OCI-LY1 (cell line): Measurements from ENCODE around the gene RNF144A.

ENCODE experiments used
- H2AFZ ChIP-seq: fragments of 200-600 bp; sonication (generic), shearing (Covaris generic); 2 replicates; pipeline ENCODE4 v1.6.0; 2014; ENCODE audit warnings: antibody characterized with exemption, mild to moderate bottlenecking, low read length
- H3F3A ChIP-seq: fragments of 200-600 bp; sonication (generic), shearing (Covaris generic); 2 replicates; pipeline ENCODE4 v1.6.0; 2014; ENCODE audit warnings: mild to moderate bottlenecking, antibody characterized with exemption, low read length, moderate library complexity; ENCODE audit not compliant: insufficient read depth
- H3K27ac ChIP-seq: fragments of 200-600 bp; sonication (generic); 2 replicates; pipeline ENCODE4 v1.5.1; 2014; ENCODE audit warnings: low read length, mixed run types, mild to moderate bottlenecking, low read depth; ENCODE audit not compliant: poor library complexity, severe bottlenecking
- H3K27me3 ChIP-seq: fragments of 200-600 bp; sonication (generic); 2 replicates; pipeline ENCODE4 v1.6.0; 2014; ENCODE audit warnings: antibody characterized with exemption, mild to moderate bottlenecking, low read length, moderate library complexity; ENCODE audit not compliant: insufficient read depth
- H3K36me3 ChIP-seq: fragments of 200-600 bp; sonication (generic); 2 replicates; pipeline ENCODE4 v1.6.1; 2014; ENCODE audit warnings: mild to moderate bottlenecking, antibody characterized with exemption, low read length, moderate library complexity, mixed read lengths; ENCODE audit not compliant: insufficient read depth
- H3K4me1 ChIP-seq: fragments of 200-600 bp; sonication (generic); 2 replicates; pipeline ENCODE4 v1.5.1; 2014; ENCODE audit warnings: mild to moderate bottlenecking, low read length, moderate library complexity; ENCODE audit not compliant: insufficient read depth, severe bottlenecking
- H3K4me2 ChIP-seq: fragments of 200-600 bp; sonication (generic), shearing (Covaris generic); 2 replicates; pipeline ENCODE4 v1.6.1; 2014; ENCODE audit warnings: low read length
- H3K4me3 ChIP-seq: fragments of 200-600 bp; sonication (generic); 2 replicates; pipeline ENCODE4 v1.5.1; 2014; ENCODE audit warnings: low read length, low read depth, mild to moderate bottlenecking, mixed read lengths; ENCODE audit not compliant: poor library complexity, severe bottlenecking
- H3K79me2 ChIP-seq: fragments of 200-600 bp; shearing (Covaris generic); 2 replicates; pipeline ENCODE4 v1.6.1; 2016; ENCODE audit warnings: mixed run types, low read length, mixed read lengths; ENCODE audit not compliant: insufficient read depth
- H3K9ac ChIP-seq: fragments of 200-600 bp; sonication (generic), shearing (Covaris generic); 2 replicates; pipeline ENCODE4 v1.6.1; 2014; ENCODE audit warnings: mild to moderate bottlenecking, low read length, mixed read lengths
- H3K9me2 ChIP-seq: fragments of 200-600 bp; sonication (generic), shearing (Covaris generic); 2 replicates; pipeline ENCODE4 v1.6.1; 2014; ENCODE audit warnings: low read depth, mild to moderate bottlenecking, low read length, mixed read lengths
- H3K9me3 ChIP-seq: fragments of 200-600 bp; shearing (Covaris generic); 2 replicates; pipeline ENCODE4 v1.6.1; 2014; ENCODE audit warnings: low read length, mixed read lengths
- H4K20me1 ChIP-seq: fragments of 200-600 bp; sonication (generic), shearing (Covaris generic); 2 replicates; pipeline ENCODE4 v1.6.0; 2016; ENCODE audit warnings: mild to moderate bottlenecking, low read length; ENCODE audit not compliant: insufficient read depth
- CTCF ChIP-seq: fragments of 200-600 bp; sonication (generic), shearing (Covaris generic); IDR thresholded peaks from 2 replicates; pipeline ENCODE4 v1.5.1; 2017; ENCODE audit warnings: mild to moderate bottlenecking, antibody characterized with exemption, low read length, moderate library complexity, mixed read lengths
- EZH2 ChIP-seq: fragments of 200-600 bp; sonication (generic), shearing (Covaris generic); IDR thresholded peaks from 2 replicates; pipeline ENCODE4 v1.8.0; 2017; ENCODE audit warnings: borderline replicate concordance, mixed run types, mild to moderate bottlenecking, antibody characterized with exemption, low read length, moderate library complexity, mixed read lengths

Gene RNF144A

GRCh38 chr2:6932206-6932605, 15.0 kb downstream of the RNF144A start:
- H3K4me3 ChIP-seq, result no peak overlapping the region
- no peaks in the 10 kb centered on the region for H3K9me2 ChIP-seq
- no peak overlapping the region for H3K4me2 ChIP-seq
- no peaks in the 10 kb centered on the region for H3K79me2 ChIP-seq
- no peaks in the 10 kb centered on the region for H3K36me3 ChIP-seq
- H3F3A ChIP-seq, result no peaks in the 10 kb centered on the region
- no peak overlapping the region for H2AFZ ChIP-seq
- TF ChIP-seq CTCF, result no peak
- TF ChIP-seq EZH2, result no peak
- H3K9me3 ChIP-seq, result no peaks in the 10 kb centered on the region
- H3K27me3 ChIP-seq, result no peaks in the 10 kb centered on the region
- no peaks in the 10 kb centered on the region for H3K4me1 ChIP-seq
- H3K27ac ChIP-seq, result no peak overlapping the region
- H4K20me1 ChIP-seq, result no peaks in the 10 kb centered on the region
- no peak overlapping the region for H3K9ac ChIP-seq

- no peak overlapping the region for H3K9ac ChIP-seq
- no peaks in the 10 kb centered on the region for H3K9me2 ChIP-seq
- no peaks in the 10 kb centered on the region for H3K79me2 ChIP-seq
- H3K27ac ChIP-seq, result no peak overlapping the region
- TF ChIP-seq EZH2, result no peak
- no peak for TF ChIP-seq CTCF
- H3K9me3 ChIP-seq, result no peaks in the 10 kb centered on the region
- no peaks in the 10 kb centered on the region for H3K27me3 ChIP-seq
- H3F3A ChIP-seq, result no peaks in the 10 kb centered on the region
- no peak overlapping the region for H2AFZ ChIP-seq
- no peak overlapping the region for H3K4me3 ChIP-seq
- no peaks in the 10 kb centered on the region for H3K4me1 ChIP-seq
- H4K20me1 ChIP-seq, result no peaks in the 10 kb centered on the region
- H3K36me3 ChIP-seq, result no peaks in the 10 kb centered on the region
- no peak overlapping the region for H3K4me2 ChIP-seq
Measured at GRCh38 chr2:6932828-6933227, 15.6 kb downstream of the RNF144A start.

GRCh38 chr2:6933911-6934310, 16.7 kb downstream of the RNF144A start:
- no peaks in the 10 kb centered on the region for H3K36me3 ChIP-seq
- no peaks in the 10 kb centered on the region for H3K4me1 ChIP-seq
- H3K9me2 ChIP-seq, result no peaks in the 10 kb centered on the region

More at GRCh38 chr2:6933911-6934310, 16.7 kb downstream of the RNF144A start:
- no peaks in the 10 kb centered on the region for H3K9me3 ChIP-seq
- no peaks in the 10 kb centered on the region for H4K20me1 ChIP-seq
- TF ChIP-seq CTCF (no peak), EZH2 (no peak)
- no peak overlapping the region for H3K27ac ChIP-seq
- no peak overlapping the region for H2AFZ ChIP-seq
- no peak overlapping the region for H3K4me3 ChIP-seq
- no peaks in the 10 kb centered on the region for H3F3A ChIP-seq
- H3K79me2 ChIP-seq, result no peaks in the 10 kb centered on the region
- H3K4me2 ChIP-seq, result no peak overlapping the region
- H3K27me3 ChIP-seq, result no peaks in the 10 kb centered on the region
- H3K9ac ChIP-seq, result no peak overlapping the region
